Mesothelial cell of epicardium (in vitro differentiated cells): Measurements from ENCODE around the gene MYCBP. TPM values are rescaled to one million over a fixed set of nuclear protein-coding genes. Genes with fewer than 3 reads are reported as not detected.
"Not testable (repeated sequence)": the region's sequence is repeated elsewhere in the genome, so short reads cannot be mapped to it uniquely, and the experiment has no call there.

ENCODE experiments used
- DNase-seq, 2 experiments: peaks; one replicate each; pipeline ENCODE4 v3.0.0; 2021; ENCODE audit warnings: low spot score in 2 of 2; ENCODE audit not compliant: unreplicated experiment in 2 of 2
- H3K27ac Mint-ChIP-seq: 2 replicates; pipeline ENCODE4 v1.8.0; 2021; ENCODE audit warnings: mixed read lengths
- H3K27me3 Mint-ChIP-seq: 2 replicates; pipeline ENCODE4 v1.8.0; 2021; ENCODE audit warnings: low read depth, mixed read lengths
- H3K36me3 Mint-ChIP-seq: 2 replicates; pipeline ENCODE4 v1.8.0; 2021; ENCODE audit warnings: mixed read lengths
- H3K4me1 Mint-ChIP-seq: 2 replicates; pipeline ENCODE4 v1.8.0; 2021; ENCODE audit warnings: mixed read lengths
- H3K4me3 Mint-ChIP-seq: 2 replicates; pipeline ENCODE4 v1.8.0; 2021; ENCODE audit warnings: mild to moderate bottlenecking, moderate library complexity, mixed read lengths
- H3K9me3 Mint-ChIP-seq: 2 replicates; pipeline ENCODE4 v1.8.0; 2021; ENCODE audit warnings: mixed read lengths
- CTCF ChIP-seq: fragments of 200-600 bp; sonication (generic); IDR thresholded peaks from one replicate; pipeline ENCODE4 v1.5.0; 2021; ENCODE audit warnings: antibody characterized with exemption; ENCODE audit not compliant: unreplicated experiment
- total RNA-seq: library from RNA; stranded (reverse); gene quantifications from 3 replicates; pipeline ENCODE4 v1.2.1, GENCODE V29; 2021

MYCBP gene
- total RNA-seq, 1 donor from 2014 or later = 12.2 TPM

GRCh38 chr1:38852780-38853179, 20.4 kb downstream of the MYCBP start:
- Mint-ChIP-seq H3K27ac (no peak overlapping the region), H3K4me3 (no peak overlapping the region), H3K4me1 (peaks cover 9% of the 10 kb centered on the region), H3K36me3 (peaks cover 33% of the 10 kb centered on the region), H3K9me3 (no peaks in the 10 kb centered on the region), H3K27me3 (no peaks in the 10 kb centered on the region)
- no peak for TF ChIP-seq CTCF
- DNase-seq = no peak

- Mint-ChIP-seq H3K27me3 (no peaks in the 10 kb centered on the region), H3K36me3 (peaks cover 44% of the 10 kb centered on the region), H3K9me3 (peaks cover 5% of the 10 kb centered on the region), H3K4me1 (no peaks in the 10 kb centered on the region), H3K27ac (no peak overlapping the region), H3K4me3 (no peak overlapping the region)
- TF ChIP-seq CTCF = no peak
- DNase-seq = no peak
These were observed 25.1 kb downstream of the MYCBP start for GRCh38 chr1:38848071-38848470.

GRCh38 chr1:38846210-38846609, 26.9 kb downstream of the MYCBP start:
- H3K27ac Mint-ChIP-seq = no peak overlapping the region
- no peak for TF ChIP-seq CTCF
- H3K4me1 Mint-ChIP-seq = no peaks in the 10 kb centered on the region
- DNase-seq = no peak
- peaks cover 37% of the 10 kb centered on the region for H3K36me3 Mint-ChIP-seq
- H3K4me3 Mint-ChIP-seq = no peak overlapping the region
- no peaks in the 10 kb centered on the region for H3K27me3 Mint-ChIP-seq
- H3K9me3 Mint-ChIP-seq = peaks cover 5% of the 10 kb centered on the region

- H3K4me3 Mint-ChIP-seq, H3K27ac Mint-ChIP-seq, H3K27me3 Mint-ChIP-seq, DNase-seq, H3K9me3 Mint-ChIP-seq, H3K4me1 Mint-ChIP-seq: not testable (repeated sequence)
- peaks cover 35% of the 10 kb centered on the region for H3K36me3 Mint-ChIP-seq
These were observed 28.1 kb downstream of the MYCBP start for GRCh38 chr1:38845088-38845487.

GRCh38 chr1:38840281-38840680, 32.9 kb downstream of the MYCBP start:
- no peak for DNase-seq
- no peak overlapping the region for H3K27ac Mint-ChIP-seq
- no peak overlapping the region for H3K4me3 Mint-ChIP-seq
- no peaks in the 10 kb centered on the region for H3K4me1 Mint-ChIP-seq
- peaks cover 41% of the 10 kb centered on the region for H3K36me3 Mint-ChIP-seq
- H3K9me3 Mint-ChIP-seq = peaks cover 5% of the 10 kb centered on the region
- H3K27me3 Mint-ChIP-seq = no peaks in the 10 kb centered on the region
- no peak for TF ChIP-seq CTCF

- Mint-ChIP-seq H3K27me3 (peaks cover 2% of the 10 kb centered on the region), H3K4me1 (no peaks in the 10 kb centered on the region), H3K4me3 (no peak overlapping the region), H3K36me3 (peaks cover 32% of the 10 kb centered on the region), H3K9me3 (no peaks in the 10 kb centered on the region), H3K27ac (no peak overlapping the region)
- no peak for DNase-seq
- no peak for TF ChIP-seq CTCF
These were observed 33.8 kb downstream of the MYCBP start for GRCh38 chr1:38839363-38839762.

GRCh38 chr1:38836316-38836715, 36.8 kb downstream of the MYCBP start:
- H3K4me1 Mint-ChIP-seq, DNase-seq, H3K4me3 Mint-ChIP-seq, H3K9me3 Mint-ChIP-seq, H3K27ac Mint-ChIP-seq: not testable (repeated sequence)
- Mint-ChIP-seq H3K27me3 (peaks cover 23% of the 10 kb centered on the region), H3K36me3 (peaks cover 20% of the 10 kb centered on the region)
